ENCODE results near the gene TSSK6.

GRCh38 chr19:19543640-19544039 is 28.3 kb upstream of the TSSK6 start:
- TF ChIP-seq EZH2 (IDR thresholded peaks at IDR 0.05; ENCODE audit: insufficient read depth, poor library complexity, severe bottlenecking), result no peak
- TF ChIP-seq EZH2phosphoT487 (IDR thresholded peaks at IDR 0.05; ENCODE audit: insufficient read depth, low read depth), result no peak

Measured in GM23248 (cell line).